HL-60 (cell line): Measurements from ENCODE around the gene KCNK17.

ENCODE experiments used
- DNase-seq, 2 experiments: peaks; one replicate each; pipeline ENCODE4 v3.0.0-alpha.2; 2010 to 2020; ENCODE audit warnings: low read depth in 1 of 2, low spot score in 1 of 2
- H3K27ac ChIP-seq: fragments of 250-450 bp; sonication (Bioruptor Pico); replicated peaks from 2 replicates; pipeline ENCODE4 v1.5.1; 2020; ENCODE audit warnings: mild to moderate bottlenecking, moderate library complexity
- H3K27me3 ChIP-seq: fragments of 250-450 bp; sonication (Bioruptor Pico); 2 replicates; pipeline ENCODE4 v1.5.1; 2021; ENCODE audit warnings: mild to moderate bottlenecking, moderate library complexity; ENCODE audit not compliant: insufficient read depth, poor library complexity, severe bottlenecking
- H3K4me3 ChIP-seq: replicated peaks from 2 replicates; pipeline ENCODE4 v1.5.1; 2011; ENCODE audit warnings: mild to moderate bottlenecking, control low read depth, low read length; ENCODE audit not compliant: insufficient read depth
- CTCF ChIP-seq: IDR thresholded peaks from one replicate; pipeline ENCODE4 v1.5.1; 2011; ENCODE audit warnings: low read length, control low read depth, inconsistent platforms; ENCODE audit not compliant: insufficient read depth
- GABPA ChIP-seq: IDR thresholded peaks from 2 replicates; pipeline ENCODE4 v1.6.1; 2012; ENCODE audit warnings: low read depth
- POLR2AphosphoS5 ChIP-seq: IDR thresholded peaks from 2 replicates; pipeline ENCODE4 v1.6.1; 2012; ENCODE audit warnings: low read depth
- REST ChIP-seq: IDR thresholded peaks from 2 replicates; pipeline ENCODE4 v1.6.1; 2012; ENCODE audit warnings: low read depth; ENCODE audit not compliant: insufficient replicate concordance
- SPI1 ChIP-seq: IDR thresholded peaks from 2 replicates; pipeline ENCODE4 v1.6.1; 2012; ENCODE audit warnings: low read depth, mild to moderate bottlenecking, borderline replicate concordance

Gene KCNK17

GRCh38 chr6:39309942-39310531, 4.2 kb downstream of the KCNK17 start:
- Histone ChIP-seq H3K27me3 (peaks cover 22% of the 10 kb centered on the region), H3K27ac (no peak overlapping the region), H3K4me3 (no peak overlapping the region)
- peak; percentile 40 to 69 for DNase-seq
- TF ChIP-seq CTCF (peak; percentile 93), SPI1 (no peak), REST (no peak)

GRCh38 chr6:39307462-39307861, 6.8 kb downstream of the KCNK17 start:
- H3K4me3 ChIP-seq, result no peak overlapping the region
- TF ChIP-seq GABPA (no peak), SPI1 (no peak), CTCF (no peak), REST (no peak), POLR2AphosphoS5 (no peak)
- no peak overlapping the region for H3K27ac ChIP-seq
- DNase-seq, result no peak
- H3K27me3 ChIP-seq, result peaks cover 2% of the 10 kb centered on the region

- DNase-seq, result no peak
- TF ChIP-seq POLR2AphosphoS5 (no peak), SPI1 (no peak), REST (no peak), CTCF (no peak), GABPA (no peak)
Measured at GRCh38 chr6:39304951-39305350, 9.3 kb downstream of the KCNK17 start.

More at GRCh38 chr6:39304951-39305350, 9.3 kb downstream of the KCNK17 start:
- Histone ChIP-seq H3K4me3 (no peak overlapping the region), H3K27ac (no peak overlapping the region), H3K27me3 (no peaks in the 10 kb centered on the region)
